ENCODE data around the gene TNFRSF21. TPM values are rescaled to one million over a fixed set of nuclear protein-coding genes. Genes with fewer than 3 reads are reported as not detected.

The TNFRSF21 gene
- total and polyA plus RNA-seq, 10 of the 15 experiments (the other 5 are each of a cell fraction or from before 2014, with no cell fraction given): 0.09 to 1.0 (median 0.27) TPM

DNA sequence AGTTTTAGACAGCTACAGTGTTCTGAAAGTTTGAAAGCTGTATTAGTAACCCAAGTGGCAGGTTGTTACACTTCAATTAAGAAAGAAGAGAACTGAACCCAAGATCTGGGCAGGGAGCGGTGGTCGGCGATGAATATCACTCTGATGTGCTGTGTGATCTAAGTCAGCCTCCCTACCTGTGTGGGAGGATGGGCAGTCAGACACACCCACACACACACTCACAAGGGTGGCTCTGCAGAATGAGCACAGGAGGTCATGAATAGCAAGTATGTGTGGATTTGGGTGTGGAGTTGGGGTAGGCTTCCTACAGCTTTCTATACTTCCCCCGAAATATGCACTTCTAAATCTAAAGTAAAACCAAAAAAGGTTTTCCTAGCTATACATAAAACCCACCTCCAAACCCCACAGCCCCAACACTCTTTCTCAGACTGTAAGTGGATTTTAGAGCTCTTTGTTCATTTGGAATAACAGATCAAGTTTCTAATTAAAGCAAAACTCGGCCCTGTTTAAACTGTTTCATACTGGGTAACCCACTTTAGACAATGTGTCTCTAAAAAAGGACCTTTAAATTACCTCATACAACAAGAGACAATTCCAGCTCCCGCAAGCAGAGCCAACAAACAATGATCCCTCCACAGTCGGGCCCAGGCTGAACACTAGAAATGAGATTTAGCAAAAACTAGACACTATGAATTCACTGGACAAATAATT is 19.4 kb downstream of the TNFRSF21 start:
- no peaks in the 10 kb centered on the region for H3K4me1 ChIP-seq (ENCODE audit: control insufficient read depth, insufficient read depth, low read length)
- H4K20me1 ChIP-seq (ENCODE audit: control insufficient read depth, insufficient read depth): no peaks in the 10 kb centered on the region; the same call in 1 of the 2 replicates
- no peak for FAIRE-seq
- no TSS peak for BruUV-seq (replicated peaks)
- CTCF ChIA-PET: interaction anchor here (1.1 kb wide), 1 partner anchor 192 kb away, joined by 3 read pairs; no protein-coding TSS in a partner anchor
- ATAC-seq: no peak
- intact Hi-C loops (cut with micrococcal nuclease; ENCODE audit: unreplicated experiment) (no loop called here), in situ Hi-C loops (cut with MboI) (no loop called here)
- peaks cover 3% of the 10 kb centered on the region; the same call in 1 of the 3 replicates for H3K9me3 ChIP-seq (replicated peaks; ENCODE audit: control insufficient read depth, insufficient read depth, low read length)
- H3K9ac ChIP-seq (ENCODE audit: control insufficient read depth, insufficient read depth, low read length): no peak overlapping the region
- H3K4me3 ChIP-seq: no peak overlapping the region
- no peak for DNase-seq (ENCODE audit: low read depth, low spot score)
- SMC1A ChIA-PET (ENCODE audit: uncharacterized antibody, unreplicated experiment): interaction anchor here (0.6 to 1.1 kb wide), 2 partner anchors 16 to 64 kb away, joined by 3 read pairs; no protein-coding TSS in a partner anchor
- H3K36me3 ChIP-seq (ENCODE audit: control insufficient read depth in 2 of 2, insufficient read depth in 2 of 2, low read length in 1 of 2): no peaks in the 10 kb centered on the region
- H3K79me2 ChIP-seq (ENCODE audit: control insufficient read depth, insufficient read depth, low read length): no peaks in the 10 kb centered on the region
- no peak for TF ChIP-seq POLR2AphosphoS2 (IDR thresholded peaks at IDR 0.05; ENCODE audit: low read depth, low read length)
- TF ChIP-seq POU2F2 (IDR thresholded peaks at IDR 0.05; ENCODE audit: borderline replicate concordance, low read depth, low read length): no peak
- no peak for TF ChIP-seq CEBPB (IDR thresholded peaks at IDR 0.05; ENCODE audit: borderline replicate concordance in 1 of 2, low read depth in 2 of 2, low read length in 2 of 2)
- TF ChIP-seq ZZZ3 (IDR thresholded peaks at IDR 0.05; ENCODE audit: control insufficient read depth, insufficient read length, low read depth): no peak
- TF ChIP-seq KDM1A (IDR thresholded peaks at IDR 0.05; ENCODE audit: borderline replicate concordance): no peak
- no peak for TF ChIP-seq RCOR1 (conservative IDR thresholded peaks at IDR 0.05; ENCODE audit: low read depth, low read length)
- TF ChIP-seq, protein P1, sequence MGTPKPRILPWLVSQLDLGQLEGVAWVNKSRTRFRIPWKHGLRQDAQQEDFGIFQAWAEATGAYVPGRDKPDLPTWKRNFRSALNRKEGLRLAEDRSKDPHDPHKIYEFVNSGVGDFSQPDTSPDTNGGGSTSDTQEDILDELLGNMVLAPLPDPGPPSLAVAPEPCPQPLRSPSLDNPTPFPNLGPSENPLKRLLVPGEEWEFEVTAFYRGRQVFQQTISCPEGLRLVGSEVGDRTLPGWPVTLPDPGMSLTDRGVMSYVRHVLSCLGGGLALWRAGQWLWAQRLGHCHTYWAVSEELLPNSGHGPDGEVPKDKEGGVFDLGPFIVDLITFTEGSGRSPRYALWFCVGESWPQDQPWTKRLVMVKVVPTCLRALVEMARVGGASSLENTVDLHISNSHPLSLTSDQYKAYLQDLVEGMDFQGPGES (IDR thresholded peaks at IDR 0.05): no peak
- TF ChIP-seq ZNF24 (IDR thresholded peaks at IDR 0.05): no peak
- TF ChIP-seq ZNF217 (IDR thresholded peaks at IDR 0.05): no peak
- no peak for TF ChIP-seq CBX5 (IDR thresholded peaks at IDR 0.05; ENCODE audit: low read depth)
- no peak for TF ChIP-seq SMC3 (IDR thresholded peaks at IDR 0.05; ENCODE audit: borderline replicate concordance, low read length)
- TF ChIP-seq EGR1 (IDR thresholded peaks at IDR 0.05; ENCODE audit: borderline replicate concordance in 1 of 2, low read depth in 2 of 2, low read length in 2 of 2): no peak
- TF ChIP-seq MTA3 (IDR thresholded peaks at IDR 0.05; ENCODE audit: borderline replicate concordance, low read length): no peak
- no peak for TF ChIP-seq ZNF622 (IDR thresholded peaks at IDR 0.05)
- TF ChIP-seq NR2C1 (IDR thresholded peaks at IDR 0.05): no peak
- H3K27ac ChIP-seq (ENCODE audit: control insufficient read depth, insufficient read depth): no peak overlapping the region
- no peak overlapping the region for H2AFZ ChIP-seq (ENCODE audit: control insufficient read depth, low read depth, low read length)
- H3K27me3 ChIP-seq (replicated peaks in 1 of 2; ENCODE audit: control insufficient read depth in 2 of 2, insufficient read depth in 2 of 2, low read length in 1 of 2): no peaks in the 10 kb centered on the region; a peak in 2 of 4 replicates
- POLR2A ChIA-PET: no interaction called here
- RAD21 ChIA-PET (ENCODE audit: unreplicated experiment): no interaction called here
- H3K4me2 ChIP-seq (ENCODE audit: control insufficient read depth, insufficient read depth): no peak overlapping the region
- WGBS (ENCODE audit: insufficient coverage, insufficient replicate concordance, low lambda C conversion rate, missing lambda C conversion rate): 45% methylated on average over 7 of the region's 7 CpGs
